Epidermal melanocyte (primary cell): ENCODE results near the gene AP4E1.
"Not testable (repeated sequence)": the region's sequence is repeated elsewhere in the genome, so short reads cannot be mapped to it uniquely, and the experiment has no call there.

Experiments
- DNase-seq: peaks from one replicate; pipeline ENCODE4 v3.0.0; 2011; ENCODE audit warnings: low spot score; ENCODE audit not compliant: insufficient read length

AP4E1 gene

DNA sequence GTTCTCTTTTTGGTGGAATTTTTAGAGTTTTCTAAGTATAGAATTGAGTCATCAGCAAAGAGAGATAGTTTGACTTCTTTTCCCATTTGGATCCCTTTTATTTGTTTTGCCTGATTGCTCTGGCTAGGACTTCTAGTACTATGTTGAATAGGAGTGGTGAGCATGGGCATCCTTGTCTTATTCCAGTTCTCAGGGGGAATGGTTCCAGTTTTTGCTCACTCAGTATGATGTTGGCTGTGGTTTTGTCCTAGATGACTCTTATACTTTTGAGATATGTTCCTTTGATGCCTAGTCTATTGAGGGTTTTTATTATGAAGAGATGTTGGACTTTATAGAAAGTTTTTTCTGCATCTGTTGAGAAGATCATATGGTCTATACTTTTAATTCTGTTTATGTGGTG is 113.7 kb downstream of the AP4E1 start:
- no peak for DNase-seq

DNA sequence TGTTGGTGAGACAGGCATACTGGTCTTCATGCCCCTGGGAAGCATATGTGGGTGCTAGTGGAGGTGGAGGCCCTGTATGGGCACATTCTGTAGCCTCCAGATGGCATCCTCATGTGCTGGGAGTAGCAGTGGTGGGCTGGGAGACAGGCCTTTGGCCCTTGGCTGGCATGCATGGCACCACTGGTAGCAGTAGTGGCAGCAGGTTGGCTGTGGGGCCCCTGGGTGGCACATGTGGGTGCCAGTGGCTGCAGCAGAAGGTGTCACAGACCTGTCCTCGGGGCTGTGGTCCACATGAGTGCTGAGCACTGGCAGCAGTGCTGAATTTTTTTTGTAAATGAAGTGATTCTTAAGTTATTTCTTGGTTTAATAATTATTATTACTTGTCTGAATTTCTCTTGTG is 115.0 kb downstream of the AP4E1 start:
- no peak for DNase-seq

- no peak for DNase-seq
Observed at GRCh38 chr15:51024735-51025453, 116.4 kb downstream of the AP4E1 start.

- no peak for DNase-seq
Observed at GRCh38 chr15:51025454-51025846, 117.0 kb downstream of the AP4E1 start.

DNA sequence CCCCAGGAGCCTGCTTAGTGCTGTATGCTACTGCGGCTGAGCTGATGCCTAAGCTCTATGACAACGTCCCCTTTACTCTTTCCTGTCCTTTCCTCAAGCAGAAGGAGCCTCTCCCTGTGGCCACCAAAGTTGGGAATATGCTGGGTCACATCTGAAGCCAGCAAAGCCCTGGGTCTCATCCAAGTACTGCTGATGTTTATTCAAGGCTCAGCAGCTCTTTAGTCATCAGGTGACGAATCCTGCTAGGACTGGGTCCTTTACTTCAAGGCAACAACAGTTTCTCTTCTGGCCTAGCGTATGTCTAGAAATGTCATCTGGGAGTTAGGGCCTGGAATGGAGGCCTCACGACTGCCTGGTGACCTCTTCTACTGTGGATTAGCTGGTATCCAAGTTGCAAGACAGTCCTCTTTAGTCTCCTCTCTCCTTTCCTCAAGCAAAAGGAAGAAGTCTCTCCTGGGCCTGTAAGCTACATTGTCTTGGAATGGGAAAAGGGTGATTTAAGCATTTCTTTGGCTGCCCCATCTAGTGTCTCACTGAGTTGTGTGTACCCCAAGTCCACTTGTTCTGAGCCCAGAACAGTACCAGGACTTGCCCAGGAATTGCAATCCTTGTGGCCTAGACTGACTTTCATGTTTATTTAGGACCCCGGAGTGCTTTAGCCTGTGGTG is 122.3 kb downstream of the AP4E1 start:
- DNase-seq: no peak

DNA sequence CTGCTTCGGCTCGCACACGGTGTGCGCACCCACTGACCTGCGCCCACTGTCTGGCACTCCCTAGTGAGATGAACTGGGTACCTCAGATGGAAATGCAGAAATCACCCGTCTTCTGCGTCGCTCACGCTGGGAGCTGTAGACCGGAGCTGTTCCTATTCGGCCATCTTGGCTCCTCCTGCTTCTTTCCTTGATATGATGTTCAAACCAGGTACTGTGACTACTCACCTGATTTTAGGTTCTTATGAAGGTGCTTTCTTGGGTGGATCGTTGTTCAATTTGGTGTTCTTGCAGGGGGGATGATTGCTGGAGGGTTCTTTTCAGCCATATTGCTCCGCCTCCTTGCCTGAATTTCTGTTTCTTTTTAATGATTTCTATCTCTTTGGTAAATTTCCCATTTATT is 129.0 kb downstream of the AP4E1 start:
- not testable (repeated sequence) for DNase-seq

DNA sequence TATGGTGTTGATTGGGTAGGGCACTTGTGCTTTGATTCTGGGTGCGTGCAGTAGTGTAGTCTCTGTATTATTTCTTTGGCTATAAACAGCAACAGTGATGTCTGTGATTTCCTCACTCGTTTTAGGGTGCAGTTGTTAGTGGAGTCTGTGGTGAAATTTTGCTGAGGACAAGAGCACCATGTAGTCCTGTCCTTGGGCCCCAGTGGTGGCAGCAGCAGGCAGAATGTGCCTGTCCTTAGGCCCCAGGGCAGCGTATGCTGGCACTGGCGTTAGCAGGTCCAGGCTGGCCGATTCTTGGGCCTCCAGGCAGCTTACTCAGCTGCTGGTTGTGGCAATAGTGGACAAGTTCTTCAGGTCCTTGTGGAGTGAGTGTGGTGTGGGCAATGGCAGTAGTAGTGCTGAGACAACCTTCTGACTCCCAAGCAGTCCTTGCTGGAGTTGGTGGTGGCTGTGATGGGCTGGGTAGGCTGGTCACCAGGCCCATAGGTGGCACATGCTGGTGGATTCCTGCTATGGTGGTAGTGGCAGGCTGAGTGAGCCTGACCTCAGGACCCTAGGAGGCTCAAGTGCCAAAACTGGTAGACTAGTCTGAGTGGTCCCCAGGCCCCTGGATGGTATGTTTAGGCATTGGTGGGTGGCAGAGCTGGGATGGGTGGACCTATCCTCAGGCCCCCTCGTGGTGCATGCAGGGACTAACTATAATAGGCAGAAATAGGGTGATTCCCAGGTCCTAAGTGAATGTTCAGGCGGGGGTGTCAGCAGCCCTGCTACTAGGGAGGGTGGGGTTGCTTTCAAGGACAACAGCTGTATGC is 129.9 kb downstream of the AP4E1 start:
- no peak for DNase-seq

DNA sequence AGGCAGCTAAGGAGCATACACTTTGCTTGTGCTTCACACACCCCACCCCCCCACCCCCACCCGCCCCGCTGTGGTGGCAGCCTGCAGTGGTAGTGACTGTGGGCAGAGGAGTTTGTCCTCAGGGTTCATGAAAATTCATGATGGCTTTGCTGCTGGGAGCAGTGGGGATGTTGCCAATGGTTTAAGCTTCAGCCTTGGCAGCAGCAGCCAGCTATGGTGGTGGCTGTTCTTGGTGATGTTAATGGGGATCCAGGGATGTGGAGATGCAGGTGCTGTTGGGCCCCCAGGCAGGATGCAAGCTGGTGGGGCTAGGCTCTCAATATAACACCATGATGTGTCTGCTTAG is 130.5 kb downstream of the AP4E1 start:
- DNase-seq: no peak

- DNase-seq: no peak
Observed at GRCh38 chr15:51044037-51044727, 135.7 kb downstream of the AP4E1 start.

DNA sequence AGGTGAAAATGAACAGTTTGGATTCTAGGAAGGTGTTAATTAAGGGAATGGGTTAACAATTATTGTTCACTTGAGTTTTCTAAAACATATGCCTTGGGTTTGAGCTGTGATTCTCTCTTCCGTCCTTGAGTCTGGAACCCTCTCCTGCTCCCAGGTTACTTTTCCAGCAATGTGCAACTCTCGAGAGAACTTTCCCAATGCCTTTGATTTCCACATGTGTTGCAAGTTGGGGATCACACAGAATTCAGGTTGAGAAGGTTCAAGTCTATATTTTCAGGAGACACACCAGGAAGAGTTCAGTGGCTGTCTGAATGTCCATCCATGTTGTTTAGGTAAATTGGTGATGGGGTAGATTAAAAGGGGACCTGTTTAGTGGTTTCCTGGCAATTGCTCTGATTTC is 137.5 kb downstream of the AP4E1 start:
- no peak for DNase-seq

GRCh38 chr15:51046799-51047449 is 138.4 kb downstream of the AP4E1 start:
- no peak for DNase-seq

- DNase-seq: no peak
Observed at GRCh38 chr15:51048308-51048707, 139.8 kb downstream of the AP4E1 start.

- no peak for DNase-seq
Observed at GRCh38 chr15:51049081-51049480, 140.6 kb downstream of the AP4E1 start.

DNA sequence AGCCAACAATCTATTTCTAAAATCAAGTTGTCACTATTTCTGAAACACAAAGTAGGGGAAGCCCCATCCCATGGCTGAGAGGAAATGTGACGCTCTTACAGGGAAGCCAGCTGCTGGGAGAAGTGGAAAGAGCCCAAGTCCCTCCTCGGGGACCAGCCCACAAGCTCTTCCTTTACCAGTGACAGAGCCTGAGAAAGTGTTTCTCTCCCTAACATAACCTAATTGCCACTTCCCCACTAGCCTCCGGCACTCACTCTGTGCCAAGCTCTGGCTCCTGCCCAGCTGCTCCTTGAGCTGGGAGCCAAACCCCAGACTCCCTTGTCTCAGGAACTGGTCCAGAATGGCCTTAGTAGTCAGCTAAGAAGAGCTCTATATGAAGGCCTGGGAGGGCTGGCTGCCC is 143.3 kb downstream of the AP4E1 start:
- DNase-seq: no peak

DNA sequence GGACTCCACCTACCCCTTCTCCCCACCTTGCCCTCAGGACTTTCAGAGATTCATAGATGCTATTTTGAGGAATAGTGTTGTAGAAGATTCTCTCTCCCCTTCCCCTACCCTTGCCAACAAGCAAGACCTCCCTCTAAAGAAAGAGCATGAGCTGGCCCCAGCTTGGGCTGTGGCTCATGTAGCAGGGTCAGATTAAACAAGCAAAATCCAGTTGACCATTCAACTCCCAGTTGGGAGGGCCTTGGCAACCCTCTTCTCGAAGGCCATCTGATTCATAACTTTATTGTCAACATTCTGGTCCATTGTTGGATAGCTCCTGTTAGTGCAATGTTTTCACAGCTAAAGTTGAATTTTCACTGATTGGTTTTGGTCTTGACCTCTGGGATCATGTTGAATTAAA is 145.1 kb downstream of the AP4E1 start:
- DNase-seq: no peak

DNA sequence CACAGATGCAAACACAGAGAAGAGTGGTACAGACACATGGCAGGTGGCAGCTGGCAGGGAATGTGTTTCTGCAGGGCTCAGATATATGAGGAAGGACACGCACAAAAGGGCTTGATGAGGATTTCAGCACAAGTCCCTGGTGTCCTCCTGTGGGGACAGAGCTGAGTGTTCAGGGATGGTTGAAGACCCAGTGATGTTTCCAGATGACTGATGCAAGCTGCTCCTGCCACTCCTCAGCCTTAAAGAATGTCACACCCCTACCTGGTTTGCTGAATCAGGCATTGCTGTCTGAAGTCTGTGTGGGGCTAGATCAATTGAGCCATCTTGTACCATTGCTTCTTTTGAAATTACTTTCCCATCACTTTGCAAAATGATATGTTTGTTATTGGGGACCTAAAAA is 146.1 kb downstream of the AP4E1 start:
- no peak for DNase-seq
